ENCODE data around the gene DLAT.

DNA sequence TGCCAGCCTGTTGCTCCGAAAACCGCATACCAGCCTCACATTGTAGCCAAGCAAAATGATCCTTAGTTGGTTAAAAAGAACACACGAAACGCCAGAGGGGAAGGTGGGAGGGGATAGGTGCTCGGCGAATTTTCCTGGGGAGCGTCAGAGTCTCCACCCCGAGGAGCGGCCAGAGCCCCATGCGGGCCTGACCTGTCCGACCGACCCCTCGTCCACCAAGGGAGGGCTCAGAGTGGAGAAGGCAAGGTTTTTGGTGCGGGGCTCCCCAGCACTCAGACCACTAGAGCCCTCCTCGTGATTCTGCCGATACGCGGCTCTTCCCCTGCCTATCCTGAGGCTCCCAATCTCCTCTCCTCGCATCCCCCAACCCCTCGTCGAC is 48.5 kb upstream of the DLAT start:
- TF ChIP-seq, protein P1, sequence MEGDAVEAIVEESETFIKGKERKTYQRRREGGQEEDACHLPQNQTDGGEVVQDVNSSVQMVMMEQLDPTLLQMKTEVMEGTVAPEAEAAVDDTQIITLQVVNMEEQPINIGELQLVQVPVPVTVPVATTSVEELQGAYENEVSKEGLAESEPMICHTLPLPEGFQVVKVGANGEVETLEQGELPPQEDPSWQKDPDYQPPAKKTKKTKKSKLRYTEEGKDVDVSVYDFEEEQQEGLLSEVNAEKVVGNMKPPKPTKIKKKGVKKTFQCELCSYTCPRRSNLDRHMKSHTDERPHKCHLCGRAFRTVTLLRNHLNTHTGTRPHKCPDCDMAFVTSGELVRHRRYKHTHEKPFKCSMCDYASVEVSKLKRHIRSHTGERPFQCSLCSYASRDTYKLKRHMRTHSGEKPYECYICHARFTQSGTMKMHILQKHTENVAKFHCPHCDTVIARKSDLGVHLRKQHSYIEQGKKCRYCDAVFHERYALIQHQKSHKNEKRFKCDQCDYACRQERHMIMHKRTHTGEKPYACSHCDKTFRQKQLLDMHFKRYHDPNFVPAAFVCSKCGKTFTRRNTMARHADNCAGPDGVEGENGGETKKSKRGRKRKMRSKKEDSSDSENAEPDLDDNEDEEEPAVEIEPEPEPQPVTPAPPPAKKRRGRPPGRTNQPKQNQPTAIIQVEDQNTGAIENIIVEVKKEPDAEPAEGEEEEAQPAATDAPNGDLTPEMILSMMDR (IDR thresholded peaks at IDR 0.05 in 8 of 11, conservative IDR thresholded peaks at IDR 0.05 in 3 of 11), result no peak
- TF ChIP-seq POLR2AphosphoS5 (IDR thresholded peaks at IDR 0.05) (no peak), POLR2A (IDR thresholded peaks at IDR 0.05) (no peak)
